CD14-positive monocyte (primary cell): ENCODE data around the gene SIX1. TPM values are rescaled to one million over a fixed set of nuclear protein-coding genes. Genes with fewer than 3 reads are reported as not detected.

Experiments used
- DNase-seq, 3 donors: peaks; one replicate each; pipeline ENCODE4 v3.0.0-alpha.2; 2011 to 2022
- H2AFZ ChIP-seq: 2 replicates; pipeline ENCODE4 v1.6.0; 2012; ENCODE audit warnings: mild to moderate bottlenecking, low read depth, low read length, inconsistent platforms; ENCODE audit not compliant: insufficient read depth, poor library complexity, severe bottlenecking
- H3K27ac ChIP-seq, 2 donors: 1 replicate in 1 of 2; 2 replicates in 1 of 2; pipeline ENCODE4 v1.5.1; 2012 to 2013; ENCODE audit warnings: low read length in 2 of 2, control low read depth in 1 of 2, inconsistent platforms in 1 of 2, low read depth in 1 of 2, mild to moderate bottlenecking in 1 of 2
- H3K27me3 ChIP-seq, 2 donors: one replicate each; pipeline versions ENCODE4 v1.6.0 to v1.6.1; 2011 to 2013; ENCODE audit warnings: low read length in 2 of 2; ENCODE audit not compliant: control insufficient read depth in 2 of 2, insufficient read depth in 2 of 2
- H3K36me3 ChIP-seq, 2 donors: replicated peaks in 1 of 2; 1 replicate in 1 of 2; 2 replicates in 1 of 2; pipeline versions ENCODE4 v1.5.1 to v1.6.1; 2012 to 2013; ENCODE audit warnings: low read length in 2 of 2, control low read depth in 1 of 2, inconsistent platforms in 1 of 2, mild to moderate bottlenecking in 1 of 2; ENCODE audit not compliant: insufficient read depth in 2 of 2, control insufficient read depth in 1 of 2
- H3K4me1 ChIP-seq, 2 donors: 1 replicate in 1 of 2; 2 replicates in 1 of 2; pipeline versions ENCODE4 v1.5.1 to v1.6.1; 2012 to 2013; ENCODE audit warnings: low read length in 2 of 2, control low read depth in 1 of 2, inconsistent platforms in 1 of 2, mild to moderate bottlenecking in 1 of 2, moderate library complexity in 1 of 2; ENCODE audit not compliant: insufficient read depth in 2 of 2, control insufficient read depth in 1 of 2
- H3K4me2 ChIP-seq: replicated peaks from 2 replicates; pipeline ENCODE3; 2012; ENCODE audit warnings: low read length, moderate library complexity, mild to moderate bottlenecking; ENCODE audit not compliant: poor library complexity, severe bottlenecking; ENCODE audit errors: extremely low read depth
- H3K4me3 ChIP-seq, 3 experiments: fragments of 200-600 bp in 1 of 3; sonication (generic) in 1 of 3; replicated peaks in 1 of 3; 1 replicate in 2 of 3; 2 replicates in 1 of 3; pipeline ENCODE4 v1.5.1; 2011 to 2013; ENCODE audit warnings: low read length in 3 of 3, mild to moderate bottlenecking in 3 of 3, control low read depth in 2 of 3, low read depth in 2 of 3, inconsistent platforms in 1 of 3, moderate library complexity in 1 of 3
- H3K79me2 ChIP-seq: 2 replicates; pipeline ENCODE4 v1.6.0; 2012; ENCODE audit warnings: mild to moderate bottlenecking, control low read depth, inconsistent platforms, low read length, moderate library complexity; ENCODE audit not compliant: insufficient read depth
- H3K9ac ChIP-seq: 2 replicates; pipeline ENCODE4 v1.6.0; 2017; ENCODE audit warnings: low read length, mild to moderate bottlenecking; ENCODE audit not compliant: insufficient read depth, poor library complexity, severe bottlenecking
- H3K9me3 ChIP-seq, 2 donors: replicated peaks in 1 of 2; 1 replicate in 1 of 2; 2 replicates in 1 of 2; pipeline versions ENCODE4 v1.5.1 to v1.6.1; 2012 to 2013; ENCODE audit warnings: low read length in 2 of 2, control low read depth in 1 of 2; ENCODE audit not compliant: control insufficient read depth in 1 of 2, insufficient read depth in 1 of 2
- H4K20me1 ChIP-seq: 2 replicates; pipeline ENCODE4 v1.6.0; 2012; ENCODE audit warnings: mild to moderate bottlenecking, low read length, control low read depth, moderate library complexity; ENCODE audit not compliant: insufficient read depth
- H3K27ac Mint-ChIP-seq, 7 donors: one replicate each; pipeline ENCODE4 v1.8.0; 2020; ENCODE audit warnings: mild to moderate bottlenecking in 7 of 7, mixed read lengths in 7 of 7, moderate library complexity in 6 of 7, inconsistent platforms in 2 of 7
- H3K27me3 Mint-ChIP-seq, 3 donors: one replicate each; pipeline ENCODE4 v1.8.0; 2021 to 2022; ENCODE audit warnings: low read depth in 3 of 3, mild to moderate bottlenecking in 3 of 3, mixed read lengths in 3 of 3, moderate library complexity in 3 of 3, inconsistent platforms in 1 of 3
- H3K36me3 Mint-ChIP-seq, 2 donors: one replicate each; pipeline ENCODE4 v1.8.0; 2020; ENCODE audit warnings: mixed read lengths in 2 of 2, inconsistent platforms in 1 of 2, mild to moderate bottlenecking in 1 of 2
- H3K4me1 Mint-ChIP-seq: one replicate; pipeline ENCODE4 v1.8.0; 2020; ENCODE audit warnings: mild to moderate bottlenecking, mixed read lengths
- H3K4me3 Mint-ChIP-seq, 2 donors: one replicate each; pipeline ENCODE4 v1.8.0; 2020; ENCODE audit warnings: mild to moderate bottlenecking in 2 of 2, mixed read lengths in 2 of 2, moderate library complexity in 1 of 2
- H3K9me3 Mint-ChIP-seq, 7 donors: one replicate each; pipeline ENCODE4 v1.8.0; 2020 to 2022; ENCODE audit warnings: mixed read lengths in 7 of 7, mild to moderate bottlenecking in 6 of 7, moderate library complexity in 6 of 7, inconsistent platforms in 2 of 7
- CTCF ChIP-seq: fragments of 200-600 bp; IDR thresholded peaks from one replicate; pipeline ENCODE4 v1.8.0; 2022; ENCODE audit warnings: antibody characterized with exemption, mild to moderate bottlenecking
- WGBS: methylation state at CpG from one replicate; pipeline ENCODE4 v1.1.5; 2013; ENCODE audit warnings: missing lambda C conversion rate; ENCODE audit not compliant: insufficient coverage; 5-methylcytosine and 5-hydroxymethylcytosine counted together
- intact Hi-C, 2 donors: fragments of 100-400 bp; cut with micrococcal nuclease; formaldehyde crosslinking; loops; one replicate each; pipeline versions ENCODE4 v1.15.0 to v1.15.1; 2023
- polyA plus RNA-seq, 3 donors: library from polyadenylated mRNA; depleted of rRNA in 1 of 3; unstranded in 2 of 3; stranded (reverse) in 1 of 3; fragments of 300-500 nt in 2 of 3; fragments of >200 nt in 1 of 3; fragmentation: Illumina TruSeq in 2 of 3; gene quantifications; 1 replicate in 2 of 3; 2 replicates in 1 of 3; pipeline ENCODE4 v1.2.3, GENCODE V29; 2012 to 2021

Gene SIX1
- polyA plus RNA-seq, 3 donors, result not detected

DNA sequence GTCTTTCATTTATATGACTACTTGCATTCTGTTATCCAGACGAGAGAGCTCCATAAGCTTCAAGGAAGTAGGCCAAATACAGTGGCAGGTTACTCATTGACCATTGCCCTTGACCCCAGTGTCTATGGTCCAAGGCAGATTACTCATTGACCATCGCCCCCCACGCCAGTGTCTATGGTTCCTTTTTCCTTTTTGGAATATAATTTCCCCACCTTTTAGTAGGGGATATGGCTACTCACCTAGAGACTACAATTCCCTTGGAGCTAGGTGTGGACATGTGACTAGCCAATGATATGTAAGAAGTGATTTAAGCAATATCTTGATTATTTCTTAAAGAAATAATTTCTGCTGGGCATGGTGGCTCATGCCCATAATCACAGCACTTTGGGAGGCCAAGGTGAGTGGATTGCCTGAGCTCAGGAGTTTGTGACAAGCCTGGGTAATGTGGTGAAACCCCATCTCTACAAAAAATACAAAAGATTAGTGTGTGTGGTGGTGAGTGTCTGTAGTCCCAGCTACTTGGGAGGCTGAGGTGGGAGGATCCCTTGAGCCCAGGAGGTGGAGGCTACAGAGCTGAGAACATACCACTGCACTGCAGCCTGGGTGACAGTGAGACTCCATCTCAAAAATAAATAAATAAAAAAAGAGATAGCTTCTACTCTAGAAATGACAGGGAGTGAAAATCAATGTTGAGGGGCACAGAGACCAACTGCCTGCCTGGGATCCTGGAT, 42.3 kb upstream of the SIX1 start:
- no peak overlapping the region for H2AFZ ChIP-seq
- no peak overlapping the region for H3K27ac ChIP-seq
- TF ChIP-seq CTCF, result no peak
- H3K4me1 Mint-ChIP-seq, result no peaks in the 10 kb centered on the region
- H3K9me3 Mint-ChIP-seq, result peaks cover 0 to 11% (median 2%) of the 10 kb centered on the region in 7 donors
- H3K4me3 ChIP-seq, result no peak overlapping the region
- H3K27ac Mint-ChIP-seq, result no peak overlapping the region
- H3K4me3 Mint-ChIP-seq, result no peak overlapping the region
- no peak for DNase-seq
- no peaks in the 10 kb centered on the region for H3K36me3 Mint-ChIP-seq
- H3K27me3 ChIP-seq, result no peaks in the 10 kb centered on the region
- no peaks in the 10 kb centered on the region for H3K36me3 ChIP-seq
- peaks cover 3 to 7% (median 6%) of the 10 kb centered on the region in 3 donors for H3K27me3 Mint-ChIP-seq
- no peak overlapping the region for H3K9ac ChIP-seq
- no peaks in the 10 kb centered on the region for H3K9me3 ChIP-seq
- 80% methylated on average over 1 of the region's 3 CpGs for WGBS
- no peaks in the 10 kb centered on the region for H3K79me2 ChIP-seq
- intact Hi-C loops, result no loop called here
- H3K4me2 ChIP-seq, result no peak overlapping the region
- no peaks in the 10 kb centered on the region for H4K20me1 ChIP-seq
- no peaks in the 10 kb centered on the region for H3K4me1 ChIP-seq

DNA sequence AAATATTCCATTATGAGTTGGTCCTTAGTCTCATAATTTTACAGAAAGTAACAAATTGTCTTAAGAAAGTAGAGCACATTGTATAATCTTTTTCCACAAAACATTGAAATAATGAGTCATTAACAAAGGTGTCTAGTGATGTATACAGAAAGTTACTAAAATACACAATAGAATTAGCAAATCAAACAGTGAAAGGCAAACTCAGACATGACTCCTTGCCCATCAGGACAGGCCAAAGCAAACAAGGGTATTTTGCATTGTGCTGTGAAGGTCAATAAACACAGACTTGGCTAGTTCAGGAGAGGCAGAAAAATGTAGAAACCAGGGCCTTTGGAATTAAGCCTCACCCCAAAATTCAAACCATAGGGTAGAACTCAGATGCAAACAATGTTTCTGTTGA, 37.6 kb upstream of the SIX1 start:
- no peaks in the 10 kb centered on the region for H3K36me3 Mint-ChIP-seq
- DNase-seq, result no peak
- no peaks in the 10 kb centered on the region for H3K79me2 ChIP-seq
- H3K4me3 Mint-ChIP-seq, result no peak overlapping the region
- H3K27me3 Mint-ChIP-seq, result peaks cover 2 to 13% (median 4%) of the 10 kb centered on the region in 3 donors
- intact Hi-C loops, result no loop called here
- peaks cover 3% of the 10 kb centered on the region for H3K4me1 Mint-ChIP-seq
- H3K27ac Mint-ChIP-seq, result no peak overlapping the region
- H2AFZ ChIP-seq, result no peak overlapping the region
- no peaks in the 10 kb centered on the region for H4K20me1 ChIP-seq
- no peaks in the 10 kb centered on the region for H3K4me1 ChIP-seq
- H3K9me3 ChIP-seq, result peaks cover 0 to 6% of the 10 kb centered on the region in 2 donors
- no peak overlapping the region for H3K9ac ChIP-seq
- no peak for TF ChIP-seq CTCF
- H3K4me3 ChIP-seq, result no peak overlapping the region
- H3K27ac ChIP-seq, result no peak overlapping the region
- H3K9me3 Mint-ChIP-seq, result peaks cover 0 to 10% (median 5%) of the 10 kb centered on the region in 7 donors
- H3K36me3 ChIP-seq, result no peaks in the 10 kb centered on the region
- no peak overlapping the region for H3K4me2 ChIP-seq
- H3K27me3 ChIP-seq, result no peaks in the 10 kb centered on the region
